Activated CD4-positive, alpha-beta T cell treated with anti-CD3 and anti-CD28 coated beads for 36 hours (primary cell): Measurements from ENCODE around the gene CCDC6. TPM values are rescaled to one million over a fixed set of nuclear protein-coding genes. Genes with fewer than 3 reads are reported as not detected.

Source experiments
- ATAC-seq: fragments of 200-7000 bp; cut with Tn5 transposase; one replicate; pipeline ENCODE4 v1.10.0; 2021; ENCODE audit warnings: mild to moderate bottlenecking, moderate library complexity
- CTCF ChIA-PET: fragments of 350-600 bp; sonication (Branson Sonifier 250); formaldehyde crosslinking; loops from one replicate; lab custom pipeline; 2021; ENCODE audit warnings: antibody characterized with exemption; lab: Charles Lee
- POLR2A ChIA-PET: fragments of 350-600 bp; sonication (Branson Sonifier 250); formaldehyde crosslinking; loops from one replicate; lab custom pipeline; 2021; ENCODE audit warnings: antibody characterized with exemption, inconsistent platforms; lab: Charles Lee
- DNase-seq: peaks from one replicate; pipeline ENCODE4 v3.0.0-alpha.2; 2020
- H3K27ac Mint-ChIP-seq: one replicate; pipeline ENCODE4 v1.8.0; 2021; ENCODE audit warnings: mixed read lengths
- H3K27me3 Mint-ChIP-seq: one replicate; pipeline ENCODE4 v1.8.0; 2021; ENCODE audit warnings: mixed read lengths
- H3K36me3 Mint-ChIP-seq: one replicate; pipeline ENCODE4 v1.8.0; 2021; ENCODE audit warnings: low read depth, mixed read lengths
- H3K4me1 Mint-ChIP-seq: one replicate; pipeline ENCODE4 v1.8.0; 2021; ENCODE audit warnings: mixed read lengths
- H3K4me3 Mint-ChIP-seq: one replicate; pipeline ENCODE4 v1.8.0; 2021; ENCODE audit warnings: mild to moderate bottlenecking, moderate library complexity, mixed read lengths
- H3K9me3 Mint-ChIP-seq: one replicate; pipeline ENCODE4 v1.8.0; 2021; ENCODE audit warnings: low read depth, mixed read lengths
- intact Hi-C, 2 experiments: fragments of 100-400 bp; cut with DNase I in 1 of 2; cut with micrococcal nuclease in 1 of 2; formaldehyde crosslinking; loops; one replicate each; pipeline versions ENCODE4 v1.14.2 to v1.15.1; 2022 to 2024; cut with DNase I, micrococcal nuclease
- total RNA-seq, 2 experiments: library from RNA; stranded (reverse); gene quantifications; one replicate each; pipeline ENCODE4 v1.2.3, GENCODE V29; 2021

Gene CCDC6
- total RNA-seq, 2 experiments from 2014 or later = 49.7 to 53.0 TPM

DNA sequence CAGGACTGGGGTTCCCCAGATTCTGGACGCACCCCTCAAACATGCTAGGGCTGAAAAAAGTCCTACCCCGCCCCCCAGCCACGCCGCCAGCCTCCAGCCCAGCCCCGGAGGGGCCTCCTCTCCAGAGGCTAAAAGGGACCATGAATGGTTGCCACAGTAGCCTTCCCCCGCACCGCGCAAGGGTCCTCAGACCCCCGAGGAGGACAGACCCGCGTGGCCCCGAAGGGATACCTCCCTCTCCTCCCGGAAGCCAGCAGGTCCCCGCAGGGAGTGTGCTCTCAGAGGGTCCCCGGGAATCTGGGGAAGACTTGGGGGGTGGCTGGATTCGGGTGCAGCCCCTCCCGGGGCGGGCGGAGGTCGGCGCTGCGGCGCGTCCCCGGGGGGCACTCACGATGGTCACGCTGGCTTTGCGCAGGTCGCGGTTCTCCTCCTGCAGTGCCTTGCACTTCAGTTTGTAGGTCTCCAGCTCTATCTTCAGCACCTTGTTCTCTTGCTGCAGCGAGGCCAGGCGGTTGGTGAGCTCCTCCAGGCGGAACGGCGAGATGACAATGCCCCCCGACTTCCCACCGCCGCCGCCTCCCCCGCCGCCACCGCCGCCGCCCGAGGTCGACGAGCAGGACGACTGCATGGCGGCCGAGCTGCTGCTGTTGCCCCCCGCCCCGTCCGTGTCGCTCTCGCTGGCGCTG, 482 bp downstream of the CCDC6 start:
- ATAC-seq = no peak

DNA sequence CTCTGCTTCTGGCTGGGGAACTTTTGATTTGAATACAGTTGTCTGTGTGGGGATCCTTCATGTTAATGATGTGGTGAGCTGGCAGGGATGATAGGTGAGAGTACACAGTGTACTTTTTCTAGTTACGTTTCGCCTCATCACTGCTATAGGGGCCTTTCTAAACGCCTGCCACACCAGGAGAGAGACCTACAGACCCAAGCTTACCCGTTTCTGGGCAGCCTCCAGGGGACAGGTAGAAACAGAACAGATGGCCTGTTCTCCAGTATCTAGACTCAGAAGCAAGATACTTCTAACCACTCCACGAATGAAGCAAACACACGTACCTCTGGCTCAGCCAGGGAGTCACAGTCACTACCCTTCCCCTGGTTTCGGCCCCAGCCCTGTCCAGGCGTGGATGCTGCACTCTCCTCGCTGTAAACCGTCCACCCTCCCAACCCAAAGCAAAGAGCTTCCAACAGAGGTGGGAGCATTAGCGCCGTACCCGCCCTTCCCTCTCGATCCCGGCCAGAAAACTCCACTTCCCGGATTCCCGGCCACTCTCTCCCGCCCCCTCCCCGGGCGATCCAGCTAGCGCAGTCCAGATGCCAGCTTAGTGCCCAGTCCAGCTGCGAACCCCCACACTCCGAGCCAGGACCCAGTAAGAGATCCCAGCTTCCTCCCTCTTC, 1.2 kb downstream of the CCDC6 start:
- ChIA-PET CTCF (interaction anchor here (0.6 to 2.7 kb wide), 10 partner anchors 9 to 272 kb away, joined by 3 to 18 read pairs (median 4); no protein-coding TSS in a partner anchor), POLR2A (interaction anchor here (0.6 to 2.0 kb wide), 8 partner anchors 10 to 196 kb away, joined by 3 to 13 read pairs (median 4); partner anchors contain the start of gene SLC16A9)
- no peaks in the 10 kb centered on the region for H3K9me3 Mint-ChIP-seq
- peaks cover 37% of the 10 kb centered on the region for H3K36me3 Mint-ChIP-seq
- peak overlapping the region; percentile 99 for H3K27ac Mint-ChIP-seq
- H3K27me3 Mint-ChIP-seq = no peaks in the 10 kb centered on the region
- DNase-seq (peak; percentile 79), ATAC-seq (peak; percentile 61)
- peak overlapping the region; percentile 97 for H3K4me3 Mint-ChIP-seq
- intact Hi-C loops = loop anchor here (1.0 to 10.0 kb wide), 9 partner anchors 24 to 1997 kb away; partner anchors contain the start of genes ARID5B (in 1 of the 2), CISD1 (in 1 of the 2), IPMK (in 1 of the 2) and SLC16A9 (in 1 of the 2)
- H3K4me1 Mint-ChIP-seq = peaks cover 75% of the 10 kb centered on the region

More for the DNA sequence above, 482 bp downstream of the CCDC6 start:
- peak; percentile 48 for DNase-seq
- ChIA-PET CTCF (interaction anchor here (0.6 to 2.7 kb wide), 15 partner anchors 24 to 272 kb away, joined by 3 to 18 read pairs (median 4); no protein-coding TSS in a partner anchor), POLR2A (interaction anchor here (0.7 to 2.0 kb wide), 7 partner anchors 19 to 196 kb away, joined by 3 to 13 read pairs (median 5); partner anchors contain the start of gene SLC16A9)
- no peaks in the 10 kb centered on the region for H3K27me3 Mint-ChIP-seq
- intact Hi-C loops = loop anchor here (1.0 to 10.0 kb wide), 15 partner anchors 25 to 1996 kb away; partner anchors contain the start of genes ARID5B (in 1 of the 2), CISD1 (in 1 of the 2), IPMK (in 1 of the 2) and SLC16A9 (in 1 of the 2)
- peaks cover 71% of the 10 kb centered on the region for H3K4me1 Mint-ChIP-seq
- peak overlapping the region; percentile 99 for H3K27ac Mint-ChIP-seq
- H3K9me3 Mint-ChIP-seq = no peaks in the 10 kb centered on the region
- H3K36me3 Mint-ChIP-seq = peaks cover 34% of the 10 kb centered on the region
- H3K4me3 Mint-ChIP-seq = peak overlapping the region; percentile 97

DNA sequence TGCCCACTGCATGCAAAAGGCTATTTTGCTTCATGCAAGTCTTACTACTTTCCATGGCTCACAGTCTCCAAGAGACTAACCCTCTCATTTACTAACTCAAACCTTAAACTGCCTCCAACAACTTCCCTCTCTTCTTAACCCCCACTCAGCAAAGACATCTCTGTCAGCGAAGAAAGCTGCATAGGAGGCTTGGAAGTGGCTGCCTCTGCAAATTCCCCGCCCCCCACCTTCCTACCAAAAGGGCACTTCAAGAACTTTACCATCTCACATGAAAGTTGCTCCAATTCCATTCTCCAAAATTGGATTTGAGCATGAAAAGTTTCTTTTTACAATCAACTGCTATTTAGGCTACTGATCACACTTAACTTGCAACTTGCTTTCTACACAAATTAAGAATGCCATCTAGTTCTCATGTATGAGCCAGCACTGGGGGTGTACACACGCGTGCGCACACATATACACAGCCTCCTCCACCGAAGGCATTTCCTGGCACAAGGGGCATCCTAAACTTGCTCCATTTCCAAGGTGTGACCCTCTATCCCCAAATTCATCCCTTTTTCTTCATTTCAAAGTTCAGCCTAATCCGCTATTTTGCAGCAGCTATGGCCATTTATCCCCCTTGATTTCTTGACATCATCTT, 1.8 kb downstream of the CCDC6 start:
- intact Hi-C loops = loop anchor here (1.0 to 10.0 kb wide), 9 partner anchors 23 to 1998 kb away; partner anchors contain the start of genes ARID5B (in 1 of the 2), CISD1 (in 1 of the 2), IPMK (in 1 of the 2) and SLC16A9 (in 1 of the 2)
- Mint-ChIP-seq H3K27ac (peak overlapping the region; percentile 99), H3K4me1 (peaks cover 76% of the 10 kb centered on the region), H3K9me3 (no peaks in the 10 kb centered on the region), H3K36me3 (peaks cover 42% of the 10 kb centered on the region), H3K27me3 (no peaks in the 10 kb centered on the region), H3K4me3 (peak overlapping the region; percentile 97)
- POLR2A ChIA-PET = interaction anchor here (0.6 to 2.0 kb wide), 9 partner anchors 9 to 195 kb away, joined by 3 to 13 read pairs (median 4); partner anchors contain the start of gene SLC16A9
- CTCF ChIA-PET = interaction anchor here (0.6 to 2.7 kb wide), 8 partner anchors 8 to 74 kb away, joined by 3 to 18 read pairs (median 4); no protein-coding TSS in a partner anchor
- ATAC-seq (no peak), DNase-seq (no peak)

DNA sequence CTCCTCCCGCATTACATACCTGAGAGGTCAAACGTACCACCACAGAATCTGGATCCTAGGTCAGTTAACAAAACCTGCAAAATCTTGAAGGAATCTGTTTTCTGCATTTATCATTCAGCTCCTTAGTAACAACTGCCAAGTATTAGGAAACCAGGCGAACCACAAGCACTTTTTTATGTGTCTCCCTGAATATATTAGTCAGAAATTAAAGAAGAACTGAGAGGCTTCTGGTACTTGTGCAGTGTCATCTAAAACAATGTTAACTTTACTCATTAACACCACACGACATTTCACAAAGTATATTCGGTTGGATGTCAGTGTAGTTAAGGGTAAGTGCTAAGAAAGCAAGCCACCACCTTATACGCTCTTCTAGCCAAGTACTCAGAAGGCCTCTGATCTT, 2.5 kb downstream of the CCDC6 start:
- peak overlapping the region; percentile 99 for H3K27ac Mint-ChIP-seq
- H3K27me3 Mint-ChIP-seq = no peaks in the 10 kb centered on the region
- H3K9me3 Mint-ChIP-seq = no peaks in the 10 kb centered on the region
- peaks cover 42% of the 10 kb centered on the region for H3K36me3 Mint-ChIP-seq
- ChIA-PET CTCF (interaction anchor here (0.8 kb wide), 2 partner anchors 39 to 65 kb away, joined by 3 read pairs; no protein-coding TSS in a partner anchor), POLR2A (interaction anchor here (0.7 to 1.0 kb wide), 2 partner anchors 9 to 16 kb away, joined by 3 to 4 read pairs; no protein-coding TSS in a partner anchor)
- DNase-seq (peak; percentile 18), ATAC-seq (no peak)
- peak overlapping the region; percentile 97 for H3K4me3 Mint-ChIP-seq
- peaks cover 80% of the 10 kb centered on the region for H3K4me1 Mint-ChIP-seq
- intact Hi-C loops = loop anchor here (1.0 to 10.0 kb wide), 3 partner anchors 9 to 331 kb away; no protein-coding TSS in a partner anchor

DNA sequence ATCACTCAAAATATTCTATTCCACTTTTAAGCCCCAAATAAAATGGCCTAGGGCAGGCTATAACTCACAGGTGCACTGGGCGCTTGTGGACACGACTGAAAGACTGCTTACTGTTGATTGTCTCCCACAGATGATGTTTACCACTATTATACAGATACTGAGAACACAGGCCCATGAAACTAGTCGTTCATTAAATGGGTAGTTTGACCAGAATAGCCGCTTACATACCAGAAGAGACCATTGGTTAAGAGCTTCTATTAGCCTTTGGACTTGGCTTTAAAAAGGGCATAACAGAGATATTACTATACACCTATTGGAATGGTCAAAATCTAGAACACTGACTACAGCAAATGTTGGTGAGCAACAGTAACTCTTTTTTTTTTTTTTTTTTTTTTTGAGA, 4.3 kb downstream of the CCDC6 start:
- Mint-ChIP-seq H3K36me3 (peaks cover 42% of the 10 kb centered on the region), H3K27ac (no peak overlapping the region), H3K4me1 (peaks cover 76% of the 10 kb centered on the region), H3K27me3 (no peaks in the 10 kb centered on the region), H3K9me3 (no peaks in the 10 kb centered on the region), H3K4me3 (no peak overlapping the region)
- ChIA-PET CTCF (interaction anchor here (0.6 to 2.3 kb wide), 2 partner anchors 10 to 128 kb away, joined by 3 to 7 read pairs; no protein-coding TSS in a partner anchor), POLR2A (interaction anchor here (1.0 kb wide), 1 partner anchor 14 kb away, joined by 4 read pairs; no protein-coding TSS in a partner anchor)
- DNase-seq (no peak), ATAC-seq (no peak)
- intact Hi-C loops = loop anchor here in 1 of 2 experiments (10.0 kb wide), 2 partner anchors 277 to 333 kb away; no protein-coding TSS in a partner anchor

DNA sequence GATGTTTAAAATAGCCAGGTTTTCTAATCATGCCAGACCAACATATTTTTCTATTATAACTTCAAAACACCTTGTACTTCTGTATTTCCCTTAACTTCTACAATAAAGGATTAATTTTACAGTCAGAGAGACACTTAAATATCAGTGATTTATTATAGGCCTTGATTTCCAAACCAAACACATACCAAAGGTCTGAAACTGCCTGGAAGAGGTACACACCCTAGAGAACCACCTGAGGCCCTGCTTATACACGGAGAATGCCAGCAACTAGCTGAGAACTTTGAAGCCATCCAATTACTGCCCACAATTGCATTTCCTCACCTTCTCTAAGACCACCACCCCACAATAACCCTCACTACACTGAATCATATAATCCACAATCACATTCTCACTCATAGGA, 4.9 kb downstream of the CCDC6 start:
- POLR2A ChIA-PET = interaction anchor here (1.0 kb wide), 1 partner anchor 14 kb away, joined by 4 read pairs; no protein-coding TSS in a partner anchor
- peaks cover 42% of the 10 kb centered on the region for H3K36me3 Mint-ChIP-seq
- peaks cover 73% of the 10 kb centered on the region for H3K4me1 Mint-ChIP-seq
- intact Hi-C loops = loop anchor here in 1 of 2 experiments (10.0 kb wide), 2 partner anchors 277 to 333 kb away; no protein-coding TSS in a partner anchor
- H3K27me3 Mint-ChIP-seq = no peaks in the 10 kb centered on the region
- DNase-seq = no peak
- no peak overlapping the region for H3K27ac Mint-ChIP-seq
- H3K4me3 Mint-ChIP-seq = no peak overlapping the region
- H3K9me3 Mint-ChIP-seq = no peaks in the 10 kb centered on the region
- ATAC-seq = no peak
- CTCF ChIA-PET = interaction anchor here (2.3 kb wide), 1 partner anchor 10 kb away, joined by 7 read pairs; no protein-coding TSS in a partner anchor

DNA sequence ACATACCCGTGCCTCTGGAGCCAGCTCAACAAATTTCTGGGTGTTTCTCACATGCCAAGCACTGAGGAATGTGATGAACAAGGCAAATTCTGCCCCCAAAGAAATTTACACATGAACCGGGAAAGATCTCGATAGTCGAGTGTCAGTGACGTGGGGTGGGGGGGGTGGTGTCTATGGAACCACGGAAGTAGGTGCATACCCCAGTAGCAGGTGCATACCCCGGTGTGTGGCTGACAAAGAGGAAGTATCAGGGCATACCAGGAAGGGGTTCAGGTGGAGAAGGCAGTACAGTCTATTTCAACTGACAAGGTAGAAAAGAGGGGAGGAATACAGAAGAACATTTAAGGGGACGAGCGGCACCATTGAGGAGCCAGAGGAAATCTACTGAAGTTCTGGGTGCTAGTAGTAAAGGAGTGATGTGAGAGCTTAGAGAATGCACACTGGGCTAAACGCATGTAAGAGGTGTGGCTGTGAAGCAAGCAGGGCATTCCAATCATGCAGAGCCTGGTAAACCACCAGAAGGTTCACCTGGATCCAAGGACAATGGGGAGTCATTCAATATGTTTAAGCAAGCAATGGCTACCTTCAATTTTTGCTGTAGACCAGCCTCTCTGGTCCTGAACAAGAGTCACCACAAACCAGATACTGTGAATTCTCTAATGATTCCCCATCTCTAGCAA, 6.2 kb downstream of the CCDC6 start:
- POLR2A ChIA-PET = no interaction called here
- DNase-seq = no peak
- H3K36me3 Mint-ChIP-seq = peaks cover 40% of the 10 kb centered on the region
- CTCF ChIA-PET = interaction anchor here (1.4 to 2.3 kb wide), 2 partner anchors 8 to 11 kb away, joined by 4 to 7 read pairs; no protein-coding TSS in a partner anchor
- ATAC-seq = no peak
- peaks cover 75% of the 10 kb centered on the region for H3K4me1 Mint-ChIP-seq
- no peak overlapping the region for H3K4me3 Mint-ChIP-seq
- H3K27me3 Mint-ChIP-seq = no peaks in the 10 kb centered on the region
- intact Hi-C loops = loop anchor here in 1 of 2 experiments (10.0 kb wide), 2 partner anchors 275 to 335 kb away; no protein-coding TSS in a partner anchor
- H3K9me3 Mint-ChIP-seq = no peaks in the 10 kb centered on the region
- peak overlapping the region; percentile 28 for H3K27ac Mint-ChIP-seq

DNA sequence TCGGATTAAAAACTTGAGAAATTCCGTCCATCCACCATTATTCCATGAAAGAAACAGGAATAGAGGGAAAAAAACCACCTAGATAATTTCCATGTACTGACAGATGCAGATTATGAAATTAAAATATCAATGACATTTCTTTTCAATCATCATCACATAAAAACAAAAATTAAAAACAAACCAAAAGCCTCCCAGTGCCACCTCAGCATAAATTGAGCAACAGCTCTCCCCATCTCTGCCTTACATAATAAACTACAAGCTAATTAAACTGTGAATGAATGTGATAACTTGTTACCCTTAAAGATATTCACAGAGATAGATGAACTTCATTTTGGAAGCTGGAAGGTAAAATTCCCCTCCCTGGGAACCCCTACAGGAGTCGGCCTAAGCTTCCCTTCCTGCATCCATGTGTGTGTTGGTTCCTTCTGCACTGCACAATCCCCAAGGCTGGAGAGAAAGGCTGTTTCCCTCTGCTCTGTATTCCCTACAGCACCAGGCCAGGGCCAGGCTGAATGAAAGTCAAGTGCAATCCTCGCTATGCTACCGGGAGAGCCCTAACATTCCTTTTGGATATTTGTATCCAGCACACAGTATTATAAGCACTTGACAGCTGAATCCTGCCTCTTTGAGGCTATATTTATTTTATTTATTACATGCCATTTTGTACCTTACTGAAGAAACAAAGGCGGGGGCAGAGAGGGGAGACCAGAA, 8.1 kb downstream of the CCDC6 start:
- ChIA-PET CTCF (no interaction called here), POLR2A (interaction anchor here (1.0 kb wide), 1 partner anchor 10 kb away, joined by 3 read pairs; no protein-coding TSS in a partner anchor)
- H3K9me3 Mint-ChIP-seq = no peaks in the 10 kb centered on the region
- no peaks in the 10 kb centered on the region for H3K27me3 Mint-ChIP-seq
- no peak overlapping the region for H3K4me3 Mint-ChIP-seq
- no peak overlapping the region for H3K27ac Mint-ChIP-seq
- no peak for ATAC-seq
- intact Hi-C loops = no loop called here
- H3K36me3 Mint-ChIP-seq = peaks cover 24% of the 10 kb centered on the region
- no peak for DNase-seq
- H3K4me1 Mint-ChIP-seq = peaks cover 71% of the 10 kb centered on the region

DNA sequence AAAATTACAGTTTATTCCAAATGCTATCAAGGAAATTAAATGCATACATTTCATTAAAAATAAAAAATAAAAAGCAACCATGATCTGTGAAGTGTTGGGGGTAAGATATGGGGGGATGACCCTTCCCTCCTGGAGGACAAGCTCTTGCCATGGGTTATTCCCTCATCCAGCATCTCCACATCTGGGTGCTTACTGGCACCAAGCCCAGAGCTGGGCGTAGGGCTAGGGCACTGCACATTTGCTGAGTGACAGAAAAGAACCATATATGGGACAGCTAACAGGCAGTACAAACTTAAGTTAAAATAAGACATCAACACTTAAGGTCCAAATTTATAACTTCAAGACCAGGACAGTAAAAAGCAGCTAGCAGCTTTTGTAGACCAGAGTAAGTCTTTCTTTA, 10.2 kb downstream of the CCDC6 start:
- ATAC-seq = no peak
- intact Hi-C loops = no loop called here
- H3K27ac Mint-ChIP-seq = no peak overlapping the region

More for the DNA sequence above, 10.2 kb downstream of the CCDC6 start:
- Mint-ChIP-seq H3K36me3 (peaks cover 14% of the 10 kb centered on the region), H3K4me3 (no peak overlapping the region), H3K9me3 (no peaks in the 10 kb centered on the region), H3K4me1 (peaks cover 70% of the 10 kb centered on the region), H3K27me3 (no peaks in the 10 kb centered on the region)
- CTCF ChIA-PET = interaction anchor here (1.1 to 1.2 kb wide), 2 partner anchors 8 to 50 kb away, joined by 3 to 4 read pairs; no protein-coding TSS in a partner anchor
- POLR2A ChIA-PET = interaction anchor here (1.2 kb wide), 1 partner anchor 9 kb away, joined by 4 read pairs; no protein-coding TSS in a partner anchor
- DNase-seq = no peak
